Chondrocyte (in vitro differentiated cells): ENCODE measurements around the gene MRC1. TPM values are rescaled to one million over a fixed set of nuclear protein-coding genes. Genes with fewer than 3 reads are reported as not detected.

Source experiments
- DNase-seq: peaks from one replicate; pipeline ENCODE4 v3.0.0; 2021; ENCODE audit warnings: mixed read lengths, low spot score
- H3K27ac Mint-ChIP-seq: one replicate; pipeline ENCODE4 v1.8.0; 2021; ENCODE audit warnings: mild to moderate bottlenecking, moderate library complexity, mixed read lengths; ENCODE audit not compliant: unreplicated experiment
- H3K27me3 Mint-ChIP-seq: 2 replicates; pipeline ENCODE4 v1.8.0; 2021; ENCODE audit warnings: low read depth, mixed read lengths
- H3K36me3 Mint-ChIP-seq: 2 replicates; pipeline ENCODE4 v1.8.0; 2021; ENCODE audit warnings: low read depth, mixed read lengths
- H3K4me1 Mint-ChIP-seq: 2 replicates; pipeline ENCODE4 v1.8.0; 2021; ENCODE audit warnings: low read depth, mild to moderate bottlenecking, mixed read lengths
- H3K4me3 Mint-ChIP-seq: one replicate; pipeline ENCODE4 v1.8.0; 2021; ENCODE audit warnings: mild to moderate bottlenecking, moderate library complexity, mixed read lengths; ENCODE audit not compliant: unreplicated experiment
- H3K9me3 Mint-ChIP-seq: 2 replicates; pipeline ENCODE4 v1.8.0; 2021; ENCODE audit warnings: low read depth, mixed read lengths
- total RNA-seq: library from RNA; stranded (reverse); gene quantifications from 3 replicates; pipeline ENCODE4 v1.2.1, GENCODE V29; 2021
- TF ChIP-seq, protein P1 (sequence below): fragments of 200-600 bp; sonication (generic); IDR thresholded peaks from 2 replicates; pipeline ENCODE4 v1.5.0; 2021; ENCODE audit warnings: antibody characterized with exemption, mild to moderate bottlenecking, moderate library complexity

Gene MRC1
- total RNA-seq, 1 donor from 2014 or later, result not detected

DNA sequence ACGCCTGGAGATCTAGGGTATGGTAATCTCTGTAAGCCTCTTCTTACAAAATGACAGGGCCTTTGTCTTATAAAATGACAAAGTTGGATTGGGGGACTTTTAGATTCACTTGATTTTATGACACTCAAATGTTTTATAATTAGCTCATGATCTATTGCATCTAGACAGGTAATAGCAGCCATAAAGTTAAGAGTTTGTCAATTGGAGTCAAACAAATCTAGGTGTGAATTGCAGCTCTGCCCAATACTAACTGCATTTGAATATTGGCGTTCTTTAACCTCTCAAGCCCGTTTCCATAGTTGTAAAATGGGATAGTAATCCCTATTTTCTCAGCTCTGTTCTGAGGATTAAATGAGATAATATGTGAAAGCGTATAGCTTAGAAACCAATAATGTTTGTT lies 14.1 kb upstream of the MRC1 start:
- H3K27me3 Mint-ChIP-seq, result no peaks in the 10 kb centered on the region
- no peak for DNase-seq
- H3K4me3 Mint-ChIP-seq, result no peak overlapping the region

GRCh38 chr10:17795813-17796594 lies 13.1 kb upstream of the MRC1 start:
- no peak overlapping the region for H3K27ac Mint-ChIP-seq
- no peaks in the 10 kb centered on the region for H3K4me1 Mint-ChIP-seq
- no peak overlapping the region for H3K4me3 Mint-ChIP-seq
- no peaks in the 10 kb centered on the region for H3K27me3 Mint-ChIP-seq
- no peak for DNase-seq
- TF ChIP-seq, protein P1, sequence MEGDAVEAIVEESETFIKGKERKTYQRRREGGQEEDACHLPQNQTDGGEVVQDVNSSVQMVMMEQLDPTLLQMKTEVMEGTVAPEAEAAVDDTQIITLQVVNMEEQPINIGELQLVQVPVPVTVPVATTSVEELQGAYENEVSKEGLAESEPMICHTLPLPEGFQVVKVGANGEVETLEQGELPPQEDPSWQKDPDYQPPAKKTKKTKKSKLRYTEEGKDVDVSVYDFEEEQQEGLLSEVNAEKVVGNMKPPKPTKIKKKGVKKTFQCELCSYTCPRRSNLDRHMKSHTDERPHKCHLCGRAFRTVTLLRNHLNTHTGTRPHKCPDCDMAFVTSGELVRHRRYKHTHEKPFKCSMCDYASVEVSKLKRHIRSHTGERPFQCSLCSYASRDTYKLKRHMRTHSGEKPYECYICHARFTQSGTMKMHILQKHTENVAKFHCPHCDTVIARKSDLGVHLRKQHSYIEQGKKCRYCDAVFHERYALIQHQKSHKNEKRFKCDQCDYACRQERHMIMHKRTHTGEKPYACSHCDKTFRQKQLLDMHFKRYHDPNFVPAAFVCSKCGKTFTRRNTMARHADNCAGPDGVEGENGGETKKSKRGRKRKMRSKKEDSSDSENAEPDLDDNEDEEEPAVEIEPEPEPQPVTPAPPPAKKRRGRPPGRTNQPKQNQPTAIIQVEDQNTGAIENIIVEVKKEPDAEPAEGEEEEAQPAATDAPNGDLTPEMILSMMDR, result no peak
- no peaks in the 10 kb centered on the region for H3K36me3 Mint-ChIP-seq
- H3K9me3 Mint-ChIP-seq, result no peaks in the 10 kb centered on the region

More for the DNA sequence above, 14.1 kb upstream of the MRC1 start:
- Mint-ChIP-seq H3K36me3 (no peaks in the 10 kb centered on the region), H3K27ac (no peak overlapping the region), H3K4me1 (no peaks in the 10 kb centered on the region), H3K9me3 (no peaks in the 10 kb centered on the region)
- TF ChIP-seq, protein P1, result no peak

- no peak for DNase-seq
- Mint-ChIP-seq H3K4me3 (no peak overlapping the region), H3K27me3 (no peaks in the 10 kb centered on the region), H3K9me3 (peaks cover 6% of the 10 kb centered on the region), H3K27ac (no peak overlapping the region), H3K36me3 (no peaks in the 10 kb centered on the region), H3K4me1 (peaks cover 4% of the 10 kb centered on the region)
- TF ChIP-seq, protein P1, result peak; percentile 46
Observed at GRCh38 chr10:17801507-17801906, 7.6 kb upstream of the MRC1 start.

GRCh38 chr10:17802350-17802749 lies 6.8 kb upstream of the MRC1 start:
- no peaks in the 10 kb centered on the region for H3K27me3 Mint-ChIP-seq
- no peak for DNase-seq
- no peak overlapping the region for H3K27ac Mint-ChIP-seq
- peaks cover 6% of the 10 kb centered on the region for H3K9me3 Mint-ChIP-seq
- peaks cover 4% of the 10 kb centered on the region for H3K4me1 Mint-ChIP-seq
- TF ChIP-seq, protein P1, result no peak
- H3K4me3 Mint-ChIP-seq, result no peak overlapping the region
- no peaks in the 10 kb centered on the region for H3K36me3 Mint-ChIP-seq

DNA sequence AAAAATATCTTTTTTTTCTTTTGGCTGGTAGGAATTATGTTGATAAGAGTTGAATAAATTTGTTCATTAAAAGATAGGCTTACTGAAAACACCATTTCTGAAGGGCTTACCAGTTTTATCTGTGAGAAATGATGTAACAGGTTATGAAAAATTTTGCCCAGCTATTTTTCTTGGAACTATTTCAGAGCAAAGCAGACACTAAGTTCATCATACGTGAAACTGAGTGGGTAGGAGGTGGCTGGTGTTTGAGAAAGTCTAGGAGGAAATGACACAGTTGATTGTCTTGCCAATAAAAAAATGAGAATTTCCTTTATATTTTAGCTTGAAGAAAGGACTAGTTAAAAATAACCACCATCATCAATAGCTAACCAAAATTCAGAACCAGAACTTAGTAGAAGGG lies 6.2 kb upstream of the MRC1 start:
- no peaks in the 10 kb centered on the region for H3K36me3 Mint-ChIP-seq
- TF ChIP-seq, protein P1, result no peak
- H3K4me1 Mint-ChIP-seq, result peaks cover 4% of the 10 kb centered on the region
- no peak for DNase-seq
- H3K4me3 Mint-ChIP-seq, result no peak overlapping the region
- no peaks in the 10 kb centered on the region for H3K27me3 Mint-ChIP-seq
- peaks cover 6% of the 10 kb centered on the region for H3K9me3 Mint-ChIP-seq
- no peak overlapping the region for H3K27ac Mint-ChIP-seq
